Testis (tissue), 2 donors: ENCODE results near the gene OTOF.

Source experiments
- CTCF ChIP-seq, 3 experiments: fragments of 450-650 bp in 2 of 3; fragments of 200-600 bp in 1 of 3; sonication (generic) in 1 of 3; IDR thresholded peaks; one replicate each; pipeline ENCODE4 v1.5.1; 2016 to 2019; ENCODE audit warnings: antibody characterized with exemption in 3 of 3, mild to moderate bottlenecking in 2 of 3, moderate library complexity in 1 of 3
- POLR2A ChIP-seq: fragments of 450-650 bp; IDR thresholded peaks from one replicate; pipeline ENCODE4 v1.6.1; 2017; ENCODE audit warnings: antibody characterized with exemption, mild to moderate bottlenecking, moderate library complexity

- TF ChIP-seq CTCF (IDR thresholded peaks at IDR 0.05) = no peak
- TF ChIP-seq POLR2A = no peak
These were observed 13.7 kb upstream of the OTOF start for GRCh38 chr2:26491563-26492167.
